GM18858 (cell line): ENCODE results near the gene C21orf91.
A peak's percentile ranks its signal among the peaks of the same experiment; 100 is the strongest.
"Not testable (repeated sequence)": the region's sequence is repeated elsewhere in the genome, so short reads cannot be mapped to it uniquely, and the experiment has no call there.

Experiments
- ATAC-seq: cut with Tn5 transposase; IDR thresholded peaks from one replicate; pipeline ENCODE4 v1.9.1; 2021; ENCODE audit not compliant: unreplicated experiment

The C21orf91 gene

GRCh38 chr21:17779980-17780379, 39.2 kb downstream of the C21orf91 start:
- ATAC-seq = no peak

GRCh38 chr21:17779496-17779895, 39.7 kb downstream of the C21orf91 start:
- no peak for ATAC-seq

GRCh38 chr21:17777072-17777765, 41.9 kb downstream of the C21orf91 start:
- no peak for ATAC-seq

GRCh38 chr21:17775431-17776126, 43.6 kb downstream of the C21orf91 start:
- peak; percentile 62 for ATAC-seq

- not testable (repeated sequence) for ATAC-seq
Observed at GRCh38 chr21:17775021-17775420, 44.1 kb downstream of the C21orf91 start.

- ATAC-seq = no peak
Observed at GRCh38 chr21:17769447-17769845, 49.7 kb downstream of the C21orf91 start.

- ATAC-seq = no peak
Observed at GRCh38 chr21:17768840-17769446, 50.2 kb downstream of the C21orf91 start.

GRCh38 chr21:17765207-17765606, 53.9 kb downstream of the C21orf91 start:
- ATAC-seq = no peak

GRCh38 chr21:17763288-17764037, 55.7 kb downstream of the C21orf91 start:
- ATAC-seq = no peak

GRCh38 chr21:17759511-17760178, 59.5 kb downstream of the C21orf91 start:
- ATAC-seq = no peak

GRCh38 chr21:17758683-17759082, 60.5 kb downstream of the C21orf91 start:
- ATAC-seq = no peak

GRCh38 chr21:17757671-17758070, 61.5 kb downstream of the C21orf91 start:
- ATAC-seq = no peak

GRCh38 chr21:17753736-17754135, 65.4 kb downstream of the C21orf91 start:
- no peak for ATAC-seq

- no peak for ATAC-seq
Observed at GRCh38 chr21:17752171-17752570, 67.0 kb downstream of the C21orf91 start.

- ATAC-seq = no peak
Observed at GRCh38 chr21:17746920-17747319, 72.2 kb downstream of the C21orf91 start.

- no peak for ATAC-seq
Observed at GRCh38 chr21:17745086-17745485, 74.1 kb downstream of the C21orf91 start.

- ATAC-seq = no peak
Observed at GRCh38 chr21:17742940-17743592, 76.1 kb downstream of the C21orf91 start.

GRCh38 chr21:17742181-17742580, 77.0 kb downstream of the C21orf91 start:
- ATAC-seq = no peak
